ENCODE results near the gene DIS3L2.

The DIS3L2 gene

DNA sequence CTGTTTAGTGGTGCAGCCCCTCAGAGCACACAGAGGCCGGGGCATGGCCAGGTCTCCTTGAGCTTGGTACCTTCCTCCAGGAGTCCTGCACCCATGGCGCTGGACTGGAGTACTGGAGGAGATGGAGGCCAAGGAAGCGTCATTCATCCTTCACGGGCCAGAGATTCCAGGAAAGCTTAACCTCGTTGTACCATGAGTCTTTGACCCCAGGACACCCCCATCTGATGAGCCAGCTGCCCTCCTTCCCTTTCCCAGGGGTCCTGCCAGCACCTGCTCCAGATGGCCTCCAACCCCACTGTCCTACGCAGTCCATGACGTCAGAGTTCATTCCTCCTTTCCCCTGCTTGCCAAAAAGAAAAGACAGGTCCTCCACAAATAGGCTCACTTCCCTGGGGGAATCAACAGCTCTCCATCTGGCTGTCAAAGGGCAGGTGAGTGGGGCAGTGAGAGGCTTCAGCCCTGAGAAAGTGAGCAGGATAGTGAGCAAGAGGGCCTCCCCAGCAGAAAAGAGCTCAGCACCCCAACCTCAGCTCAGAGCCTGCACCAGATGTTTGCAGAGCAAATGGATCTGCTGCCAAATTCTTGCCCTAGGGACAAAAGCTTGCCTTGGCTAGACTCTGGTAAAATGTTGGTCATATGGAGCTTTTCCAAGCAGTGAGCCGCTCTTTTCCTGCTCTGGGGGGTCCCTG is 30.8 kb upstream of the DIS3L2 start:
- peaks cover 0 to 22% of the 10 kb centered on the region in 2 donors for H3K4me1 ChIP-seq (ENCODE audit: control insufficient read depth in 1 of 2, insufficient read depth in 2 of 2, low read length in 2 of 2)
- no peaks in the 10 kb centered on the region for H3K36me3 ChIP-seq (ENCODE audit: control insufficient read depth in 1 of 2, insufficient read depth in 2 of 2, low read length in 2 of 2)
- H3K4me3 ChIP-seq (ENCODE audit: low read depth in 1 of 2, low read length in 2 of 2): no peak overlapping the region
- no peaks in the 10 kb centered on the region for H3K9me3 ChIP-seq (ENCODE audit: control insufficient read depth in 1 of 2, low read length in 2 of 2)
- H3K27ac ChIP-seq (ENCODE audit: low read length): no peak overlapping the region
- peaks cover 14% of the 10 kb centered on the region for H3K27me3 ChIP-seq (ENCODE audit: low read depth, low read length)

DNA sequence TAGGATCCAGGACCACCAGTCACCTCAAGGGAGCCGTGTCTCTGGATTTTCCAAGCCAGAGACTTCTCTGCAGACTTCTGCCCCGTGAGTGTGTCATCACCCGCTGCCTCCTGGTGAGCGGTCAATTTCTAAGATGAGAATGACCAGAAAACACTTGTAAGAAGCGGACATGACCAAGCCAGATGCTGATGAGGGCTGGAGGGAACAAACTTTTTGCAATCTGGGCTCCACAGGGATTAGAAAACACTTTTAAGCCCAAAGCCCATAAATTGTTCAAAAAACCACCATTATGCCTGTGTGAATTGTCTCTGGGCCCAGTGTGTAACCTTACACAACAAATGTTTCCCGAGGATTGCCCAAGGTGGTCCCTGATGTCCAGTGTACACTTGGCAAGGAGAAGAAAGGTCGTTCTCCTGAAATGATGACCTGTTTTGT is 30.0 kb upstream of the DIS3L2 start:
- Histone ChIP-seq H3K36me3 (ENCODE audit: control insufficient read depth in 1 of 2, insufficient read depth in 2 of 2, low read length in 2 of 2) (no peaks in the 10 kb centered on the region), H3K4me3 (ENCODE audit: low read depth in 1 of 2, low read length in 2 of 2) (no peak overlapping the region), H3K4me1 (ENCODE audit: control insufficient read depth in 1 of 2, insufficient read depth in 2 of 2, low read length in 2 of 2) (peaks cover 0 to 14% of the 10 kb centered on the region in 2 donors), H3K9me3 (ENCODE audit: control insufficient read depth in 1 of 2, low read length in 2 of 2) (no peaks in the 10 kb centered on the region), H3K27me3 (ENCODE audit: low read depth, low read length) (peaks cover 14% of the 10 kb centered on the region), H3K27ac (ENCODE audit: low read length) (no peak overlapping the region)

- H3K27me3 ChIP-seq (ENCODE audit: low read depth, low read length): peaks cover 4% of the 10 kb centered on the region
- peaks cover 0 to 4% of the 10 kb centered on the region in 2 donors for H3K4me1 ChIP-seq (ENCODE audit: control insufficient read depth in 1 of 2, insufficient read depth in 2 of 2, low read length in 2 of 2)
- no peak overlapping the region for H3K27ac ChIP-seq (ENCODE audit: low read length)
- H3K9me3 ChIP-seq (ENCODE audit: control insufficient read depth in 1 of 2, low read length in 2 of 2): no peaks in the 10 kb centered on the region
- no peaks in the 10 kb centered on the region for H3K36me3 ChIP-seq (ENCODE audit: control insufficient read depth in 1 of 2, insufficient read depth in 2 of 2, low read length in 2 of 2)
- H3K4me3 ChIP-seq (ENCODE audit: low read depth in 1 of 2, low read length in 2 of 2): no peak overlapping the region
Measured at GRCh38 chr2:231932711-231932970, 28.9 kb upstream of the DIS3L2 start.

DNA sequence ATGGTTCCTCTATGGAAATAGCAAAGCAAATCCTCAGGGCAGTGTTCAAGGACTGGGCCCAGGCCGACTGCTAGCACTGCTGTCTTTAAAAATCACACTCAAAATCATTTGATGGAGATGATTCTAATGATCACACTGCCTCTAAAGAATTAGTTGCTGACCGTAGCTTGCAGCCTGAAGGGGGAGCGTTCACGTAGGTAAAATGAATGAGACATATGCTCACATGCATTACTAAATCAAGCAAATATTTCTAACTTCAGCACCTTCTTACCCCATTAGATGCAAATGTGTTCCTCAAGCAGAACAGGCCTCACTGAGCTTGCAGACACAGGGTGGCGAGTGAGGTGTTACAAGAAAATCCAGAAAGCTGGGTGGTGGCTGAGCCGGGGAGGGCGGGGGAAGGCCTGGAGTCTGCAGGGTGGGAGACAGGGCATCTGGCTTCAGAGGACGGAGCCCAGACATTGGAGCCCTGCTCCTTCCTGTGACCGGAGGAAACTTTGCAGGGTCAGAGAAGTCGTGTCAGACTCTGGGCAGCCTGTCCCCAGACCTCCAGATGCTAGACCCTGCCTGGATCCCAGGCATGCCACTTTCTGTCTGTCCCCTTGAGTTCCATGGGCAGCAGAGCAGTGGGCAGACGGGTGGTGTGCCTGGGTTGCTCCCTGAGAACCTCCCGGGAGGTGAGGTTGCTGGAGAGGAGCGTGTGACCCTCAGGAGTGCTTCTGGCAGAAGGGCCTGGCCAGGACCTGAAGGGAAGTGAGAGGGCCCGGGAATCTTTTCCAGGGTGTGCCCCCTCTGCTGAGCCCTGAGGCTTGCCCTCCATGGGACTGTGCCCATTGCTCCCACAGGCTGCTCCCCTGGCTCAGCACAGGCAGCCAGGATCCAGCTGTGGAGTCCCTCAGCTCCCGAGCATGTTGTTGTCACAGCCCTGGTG is 28.3 kb upstream of the DIS3L2 start:
- Histone ChIP-seq H3K4me1 (ENCODE audit: control insufficient read depth in 1 of 2, insufficient read depth in 2 of 2, low read length in 2 of 2) (peaks cover 0 to 4% of the 10 kb centered on the region in 2 donors), H3K9me3 (ENCODE audit: control insufficient read depth in 1 of 2, low read length in 2 of 2) (no peaks in the 10 kb centered on the region), H3K27ac (ENCODE audit: low read length) (no peak overlapping the region), H3K4me3 (ENCODE audit: low read depth in 1 of 2, low read length in 2 of 2) (no peak overlapping the region), H3K27me3 (ENCODE audit: low read depth, low read length) (peaks cover under 1% of the 10 kb centered on the region), H3K36me3 (ENCODE audit: control insufficient read depth in 1 of 2, insufficient read depth in 2 of 2, low read length in 2 of 2) (no peaks in the 10 kb centered on the region)

GRCh38 chr2:231933916-231934401 is 27.6 kb upstream of the DIS3L2 start:
- Histone ChIP-seq H3K4me1 (ENCODE audit: control insufficient read depth in 1 of 2, insufficient read depth in 2 of 2, low read length in 2 of 2) (peaks cover 0 to 4% of the 10 kb centered on the region in 2 donors), H3K27ac (ENCODE audit: low read length) (no peak overlapping the region)

GRCh38 chr2:231934441-231935206 is 26.9 kb upstream of the DIS3L2 start:
- H3K4me3 ChIP-seq (ENCODE audit: low read depth in 1 of 2, low read length in 2 of 2): no peak overlapping the region

More at GRCh38 chr2:231933916-231934401, 27.6 kb upstream of the DIS3L2 start:
- Histone ChIP-seq H3K27me3 (ENCODE audit: low read depth, low read length) (no peaks in the 10 kb centered on the region), H3K9me3 (ENCODE audit: control insufficient read depth in 1 of 2, low read length in 2 of 2) (no peaks in the 10 kb centered on the region), H3K4me3 (ENCODE audit: low read depth in 1 of 2, low read length in 2 of 2) (no peak overlapping the region), H3K36me3 (ENCODE audit: control insufficient read depth in 1 of 2, insufficient read depth in 2 of 2, low read length in 2 of 2) (no peaks in the 10 kb centered on the region)

GRCh38 chr2:231935207-231935524 is 26.3 kb upstream of the DIS3L2 start:
- Histone ChIP-seq H3K36me3 (ENCODE audit: control insufficient read depth in 1 of 2, insufficient read depth in 2 of 2, low read length in 2 of 2) (no peaks in the 10 kb centered on the region), H3K27ac (ENCODE audit: low read length) (no peak overlapping the region), H3K4me1 (ENCODE audit: control insufficient read depth in 1 of 2, insufficient read depth in 2 of 2, low read length in 2 of 2) (no peaks in the 10 kb centered on the region)

More at GRCh38 chr2:231934441-231935206, 26.9 kb upstream of the DIS3L2 start:
- no peaks in the 10 kb centered on the region for H3K9me3 ChIP-seq (ENCODE audit: control insufficient read depth in 1 of 2, low read length in 2 of 2)
- no peak overlapping the region for H3K27ac ChIP-seq (ENCODE audit: low read length)
- no peaks in the 10 kb centered on the region for H3K27me3 ChIP-seq (ENCODE audit: low read depth, low read length)
- peaks cover 0 to 3% of the 10 kb centered on the region in 2 donors for H3K4me1 ChIP-seq (ENCODE audit: control insufficient read depth in 1 of 2, insufficient read depth in 2 of 2, low read length in 2 of 2)
- no peaks in the 10 kb centered on the region for H3K36me3 ChIP-seq (ENCODE audit: control insufficient read depth in 1 of 2, insufficient read depth in 2 of 2, low read length in 2 of 2)

GRCh38 chr2:231935815-231936214 is 25.7 kb upstream of the DIS3L2 start:
- Histone ChIP-seq H3K36me3 (ENCODE audit: control insufficient read depth in 1 of 2, insufficient read depth in 2 of 2, low read length in 2 of 2) (no peaks in the 10 kb centered on the region), H3K4me1 (ENCODE audit: control insufficient read depth in 1 of 2, insufficient read depth in 2 of 2, low read length in 2 of 2) (no peaks in the 10 kb centered on the region), H3K4me3 (ENCODE audit: low read depth in 1 of 2, low read length in 2 of 2) (no peak overlapping the region), H3K27ac (ENCODE audit: low read length) (no peak overlapping the region), H3K27me3 (ENCODE audit: low read depth, low read length) (no peaks in the 10 kb centered on the region), H3K9me3 (ENCODE audit: control insufficient read depth in 1 of 2, low read length in 2 of 2) (no peaks in the 10 kb centered on the region)

More at GRCh38 chr2:231935207-231935524, 26.3 kb upstream of the DIS3L2 start:
- Histone ChIP-seq H3K9me3 (ENCODE audit: control insufficient read depth in 1 of 2, low read length in 2 of 2) (no peaks in the 10 kb centered on the region), H3K27me3 (ENCODE audit: low read depth, low read length) (no peaks in the 10 kb centered on the region), H3K4me3 (ENCODE audit: low read depth in 1 of 2, low read length in 2 of 2) (no peak overlapping the region)

GRCh38 chr2:231936491-231936890 is 25.0 kb upstream of the DIS3L2 start:
- H3K4me3 ChIP-seq (ENCODE audit: low read depth in 1 of 2, low read length in 2 of 2): no peak overlapping the region
- H3K27me3 ChIP-seq (ENCODE audit: low read depth, low read length): no peaks in the 10 kb centered on the region
- no peaks in the 10 kb centered on the region for H3K4me1 ChIP-seq (ENCODE audit: control insufficient read depth in 1 of 2, insufficient read depth in 2 of 2, low read length in 2 of 2)
- H3K36me3 ChIP-seq (ENCODE audit: control insufficient read depth in 1 of 2, insufficient read depth in 2 of 2, low read length in 2 of 2): no peaks in the 10 kb centered on the region
- H3K27ac ChIP-seq (ENCODE audit: low read length): no peak overlapping the region
- no peaks in the 10 kb centered on the region for H3K9me3 ChIP-seq (ENCODE audit: control insufficient read depth in 1 of 2, low read length in 2 of 2)

- Histone ChIP-seq H3K27me3 (ENCODE audit: low read depth, low read length) (no peaks in the 10 kb centered on the region), H3K4me3 (ENCODE audit: low read depth in 1 of 2, low read length in 2 of 2) (no peak overlapping the region), H3K9me3 (ENCODE audit: control insufficient read depth in 1 of 2, low read length in 2 of 2) (no peaks in the 10 kb centered on the region), H3K4me1 (ENCODE audit: control insufficient read depth in 1 of 2, insufficient read depth in 2 of 2, low read length in 2 of 2) (no peaks in the 10 kb centered on the region), H3K27ac (ENCODE audit: low read length) (no peak overlapping the region), H3K36me3 (ENCODE audit: control insufficient read depth in 1 of 2, insufficient read depth in 2 of 2, low read length in 2 of 2) (no peaks in the 10 kb centered on the region)
Measured at GRCh38 chr2:231937057-231937456, 24.5 kb upstream of the DIS3L2 start.

GRCh38 chr2:231939022-231939421 is 22.5 kb upstream of the DIS3L2 start:
- H3K4me1 ChIP-seq (ENCODE audit: control insufficient read depth in 1 of 2, insufficient read depth in 2 of 2, low read length in 2 of 2): no peaks in the 10 kb centered on the region
- H3K4me3 ChIP-seq (ENCODE audit: low read depth in 1 of 2, low read length in 2 of 2): no peak overlapping the region
- no peaks in the 10 kb centered on the region for H3K9me3 ChIP-seq (ENCODE audit: control insufficient read depth in 1 of 2, low read length in 2 of 2)
- H3K27me3 ChIP-seq (ENCODE audit: low read depth, low read length): no peaks in the 10 kb centered on the region
- no peaks in the 10 kb centered on the region for H3K36me3 ChIP-seq (ENCODE audit: control insufficient read depth in 1 of 2, insufficient read depth in 2 of 2, low read length in 2 of 2)
- H3K27ac ChIP-seq (ENCODE audit: low read length): no peak overlapping the region

All from muscle layer of duodenum (tissue), 2 donors.